ENCODE results near the gene BMI1.

The BMI1 gene

GRCh38 chr10:22319980-22320558, 830 bp upstream of the BMI1 start:
- no peak for DNase-seq

GRCh38 chr10:22321156-22321923, 441 bp downstream of the BMI1 start:
- peak; percentile 26 for DNase-seq

- DNase-seq, result no peak
Measured at GRCh38 chr10:22321924-22322640, 1.2 kb downstream of the BMI1 start.

- DNase-seq, result no peak
Measured at GRCh38 chr10:22322641-22323160, 1.8 kb downstream of the BMI1 start.

GRCh38 chr10:22323538-22324305, 2.8 kb downstream of the BMI1 start:
- DNase-seq, result no peak

GRCh38 chr10:22324413-22324812, 3.5 kb downstream of the BMI1 start:
- no peak for DNase-seq

- DNase-seq, result no peak
Measured at GRCh38 chr10:22324893-22325271, 4.0 kb downstream of the BMI1 start.

- DNase-seq, result peak; percentile 45
Measured at GRCh38 chr10:22325272-22326144, 4.6 kb downstream of the BMI1 start.

GRCh38 chr10:22326145-22326702, 5.3 kb downstream of the BMI1 start:
- no peak for DNase-seq

- DNase-seq, result no peak
Measured at GRCh38 chr10:22329150-22329549, 8.3 kb downstream of the BMI1 start.

GRCh38 chr10:22332116-22332692, 11.3 kb downstream of the BMI1 start:
- DNase-seq, result no peak

GRCh38 chr10:22333167-22333974, 12.5 kb downstream of the BMI1 start:
- no peak for DNase-seq

- no peak for DNase-seq
Measured at GRCh38 chr10:22333975-22334282, 13.0 kb downstream of the BMI1 start.

GRCh38 chr10:22334414-22335172, 13.7 kb downstream of the BMI1 start:
- DNase-seq, result no peak

GRCh38 chr10:22335173-22335933, 14.5 kb downstream of the BMI1 start:
- no peak for DNase-seq

- DNase-seq, result no peak
Measured at GRCh38 chr10:22338185-22338900, 17.4 kb downstream of the BMI1 start.

GRCh38 chr10:22338931-22339330, 18.0 kb downstream of the BMI1 start:
- DNase-seq, result no peak

GRCh38 chr10:22339761-22340328, 18.9 kb downstream of the BMI1 start:
- no peak for DNase-seq
